Measurements from ENCODE around the gene PTPRN2. TPM values are rescaled to one million over a fixed set of nuclear protein-coding genes. Genes with fewer than 3 reads are reported as not detected.

The PTPRN2 gene
- total and polyA plus RNA-seq, 7 donors = 3.2 to 7.1 (median 5.5) TPM

- H3K36me3 ChIP-seq = no peaks in the 10 kb centered on the region
- H3K27ac ChIP-seq = no peak overlapping the region
- no peak overlapping the region for H3K4me3 ChIP-seq
- WGBS, 2 donors = 90 to 92% methylated on average over 5 of the region's 5 CpGs
- peaks cover 0 to 19% (median 11%) of the 10 kb centered on the region in 4 donors for H3K9me3 ChIP-seq
- no peaks in the 10 kb centered on the region for H3K4me1 ChIP-seq
- intact Hi-C loops (cut with DNase I) = no loop called here
- peaks cover 0 to 4% (median 0%) of the 10 kb centered on the region in 3 donors for H3K27me3 ChIP-seq
- DNase-seq = no peak
- TF ChIP-seq POLR2AphosphoS5 (IDR thresholded peaks at IDR 0.05) = no peak
- TF ChIP-seq EP300 (IDR thresholded peaks at IDR 0.05) = no peak
- TF ChIP-seq POLR2A (IDR thresholded peaks at IDR 0.05) = no peak
- TF ChIP-seq, protein P1, sequence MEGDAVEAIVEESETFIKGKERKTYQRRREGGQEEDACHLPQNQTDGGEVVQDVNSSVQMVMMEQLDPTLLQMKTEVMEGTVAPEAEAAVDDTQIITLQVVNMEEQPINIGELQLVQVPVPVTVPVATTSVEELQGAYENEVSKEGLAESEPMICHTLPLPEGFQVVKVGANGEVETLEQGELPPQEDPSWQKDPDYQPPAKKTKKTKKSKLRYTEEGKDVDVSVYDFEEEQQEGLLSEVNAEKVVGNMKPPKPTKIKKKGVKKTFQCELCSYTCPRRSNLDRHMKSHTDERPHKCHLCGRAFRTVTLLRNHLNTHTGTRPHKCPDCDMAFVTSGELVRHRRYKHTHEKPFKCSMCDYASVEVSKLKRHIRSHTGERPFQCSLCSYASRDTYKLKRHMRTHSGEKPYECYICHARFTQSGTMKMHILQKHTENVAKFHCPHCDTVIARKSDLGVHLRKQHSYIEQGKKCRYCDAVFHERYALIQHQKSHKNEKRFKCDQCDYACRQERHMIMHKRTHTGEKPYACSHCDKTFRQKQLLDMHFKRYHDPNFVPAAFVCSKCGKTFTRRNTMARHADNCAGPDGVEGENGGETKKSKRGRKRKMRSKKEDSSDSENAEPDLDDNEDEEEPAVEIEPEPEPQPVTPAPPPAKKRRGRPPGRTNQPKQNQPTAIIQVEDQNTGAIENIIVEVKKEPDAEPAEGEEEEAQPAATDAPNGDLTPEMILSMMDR (IDR thresholded peaks at IDR 0.05) = no peak
These were observed 610.3 kb downstream of the PTPRN2 start for GRCh38 chr7:157977306-157977705.

DNA sequence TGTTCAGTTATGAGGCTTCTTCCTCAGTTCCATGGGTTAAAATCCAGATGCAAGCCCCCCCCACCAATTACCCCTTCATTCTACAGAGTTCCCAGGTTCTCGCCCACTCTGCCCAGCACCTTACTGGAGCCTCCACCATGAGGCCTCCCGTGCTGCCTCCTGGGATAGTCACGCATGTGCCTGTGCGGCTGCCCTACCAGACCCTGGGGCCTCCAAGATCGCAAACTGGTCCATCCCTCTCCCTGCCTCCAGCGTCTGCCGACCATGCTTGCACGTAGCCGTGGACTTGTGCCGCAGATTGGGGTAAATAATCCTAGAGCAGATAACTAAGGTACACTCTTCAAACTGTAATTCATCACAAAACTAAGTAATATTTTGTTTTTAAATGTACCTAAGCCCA, 611.2 kb downstream of the PTPRN2 start:
- intact Hi-C loops (cut with DNase I) = no loop called here
- Histone ChIP-seq H3K4me1 (no peaks in the 10 kb centered on the region), H3K9me3 (peaks cover 0 to 19% (median 11%) of the 10 kb centered on the region in 4 donors), H3K27ac (no peak overlapping the region), H3K36me3 (no peaks in the 10 kb centered on the region), H3K4me3 (no peak overlapping the region), H3K27me3 (peaks cover 0 to 4% (median 0%) of the 10 kb centered on the region in 3 donors)
- 95 to 97% methylated on average over 10 of the region's 10 CpGs for WGBS, 2 donors
- no peak for DNase-seq
- TF ChIP-seq POLR2AphosphoS5 (IDR thresholded peaks at IDR 0.05) (no peak), EP300 (IDR thresholded peaks at IDR 0.05) (no peak), POLR2A (IDR thresholded peaks at IDR 0.05) (no peak)
- TF ChIP-seq, protein P1 (IDR thresholded peaks at IDR 0.05) = no peak

DNA sequence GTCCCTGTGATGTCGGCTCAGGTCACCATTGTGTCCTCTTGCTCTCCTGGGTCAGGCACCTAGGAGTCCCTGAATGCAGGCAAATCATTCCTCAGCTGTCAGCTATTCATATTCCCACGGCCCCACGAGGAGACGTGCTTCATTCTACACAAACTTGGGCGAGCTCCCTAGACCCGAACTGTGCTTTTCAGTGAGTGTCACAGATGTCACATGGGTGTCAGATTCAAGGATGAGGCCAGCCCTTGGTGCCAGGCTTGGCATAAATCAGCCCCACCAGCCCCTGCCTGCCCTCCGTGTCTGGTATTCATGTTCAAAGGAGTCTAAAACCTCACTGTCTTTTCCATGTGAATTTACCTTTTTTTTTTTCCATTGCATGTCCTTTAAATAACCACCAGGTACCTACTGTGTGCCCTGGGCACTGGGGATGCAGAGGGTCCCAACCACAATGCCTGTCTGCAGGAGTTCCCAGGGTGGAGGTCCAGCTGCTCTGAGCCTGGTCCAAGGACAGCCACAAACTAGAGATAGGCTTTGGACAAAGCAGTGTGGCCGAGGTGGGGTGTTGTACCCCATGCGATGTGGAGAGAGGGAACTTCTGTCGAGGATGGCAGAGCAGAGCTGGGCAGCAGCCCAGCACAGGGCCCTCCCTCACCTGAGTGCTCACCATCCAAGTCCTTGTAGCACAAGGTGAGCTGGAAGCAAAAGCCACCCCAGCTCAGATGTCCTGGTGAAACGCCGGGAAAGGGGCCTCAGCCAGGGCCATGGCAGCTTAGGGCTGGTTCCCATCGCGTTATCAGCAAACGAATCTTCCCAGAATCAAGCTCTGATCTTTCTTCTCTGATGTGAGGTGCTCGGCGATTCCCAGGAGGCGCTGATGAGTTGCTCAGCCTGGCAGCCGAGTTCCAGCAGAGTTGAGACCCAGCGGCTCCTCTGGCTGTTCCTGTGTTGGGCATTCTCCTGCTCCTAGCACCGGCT, 611.9 kb downstream of the PTPRN2 start:
- WGBS, 2 donors = 89 to 94% methylated on average over 21 of the region's 21 CpGs
- intact Hi-C loops (cut with DNase I) = no loop called here

GRCh38 chr7:157974678-157975230, 612.9 kb downstream of the PTPRN2 start:
- Histone ChIP-seq H3K27me3 (no peaks in the 10 kb centered on the region), H3K9me3 (peaks cover 0 to 19% (median 11%) of the 10 kb centered on the region in 4 donors), H3K4me1 (no peaks in the 10 kb centered on the region), H3K36me3 (no peaks in the 10 kb centered on the region), H3K27ac (no peak overlapping the region), H3K4me3 (no peak overlapping the region)
- TF ChIP-seq, protein P1 (IDR thresholded peaks at IDR 0.05) = no peak
- no peak for TF ChIP-seq EP300 (IDR thresholded peaks at IDR 0.05)
- no peak for TF ChIP-seq POLR2A (IDR thresholded peaks at IDR 0.05)
- TF ChIP-seq POLR2AphosphoS5 (IDR thresholded peaks at IDR 0.05) = no peak
- DNase-seq = no peak
- intact Hi-C loops (cut with DNase I) = no loop called here
- 83 to 91% methylated on average over 11 of the region's 11 CpGs for WGBS, 2 donors

More for the DNA sequence above, 611.9 kb downstream of the PTPRN2 start:
- no peak for DNase-seq
- Histone ChIP-seq H3K27ac (no peak overlapping the region), H3K9me3 (peaks cover 0 to 19% (median 11%) of the 10 kb centered on the region in 4 donors), H3K4me1 (no peaks in the 10 kb centered on the region), H3K4me3 (no peak overlapping the region), H3K36me3 (no peaks in the 10 kb centered on the region), H3K27me3 (peaks cover 0 to under 1% (median 0%) of the 10 kb centered on the region in 3 donors)
- no peak for TF ChIP-seq POLR2AphosphoS5 (IDR thresholded peaks at IDR 0.05)
- TF ChIP-seq EP300 (IDR thresholded peaks at IDR 0.05) = no peak
- TF ChIP-seq POLR2A (IDR thresholded peaks at IDR 0.05) = no peak
- TF ChIP-seq, protein P1 (IDR thresholded peaks at IDR 0.05) = no peak

Measured in sigmoid colon (tissue), 7 donors.